ENCODE measurements around the gene BEX3.

BEX3 gene

GRCh38 chrX:103423955-103424638, 47.8 kb downstream of the BEX3 start:
- DNase-seq (ENCODE audit: low read depth, low spot score): peak; percentile 28

Data from iPS DF 19.7 (cell line).